GM21619 (cell line): Measurements from ENCODE around the gene FKBP8.
A peak's percentile ranks its signal among the peaks of the same experiment; 100 is the strongest.

ENCODE experiments used
- ATAC-seq: cut with Tn5 transposase; IDR thresholded peaks from one replicate; pipeline ENCODE4 v1.9.1; 2021; ENCODE audit not compliant: unreplicated experiment

Gene FKBP8

DNA sequence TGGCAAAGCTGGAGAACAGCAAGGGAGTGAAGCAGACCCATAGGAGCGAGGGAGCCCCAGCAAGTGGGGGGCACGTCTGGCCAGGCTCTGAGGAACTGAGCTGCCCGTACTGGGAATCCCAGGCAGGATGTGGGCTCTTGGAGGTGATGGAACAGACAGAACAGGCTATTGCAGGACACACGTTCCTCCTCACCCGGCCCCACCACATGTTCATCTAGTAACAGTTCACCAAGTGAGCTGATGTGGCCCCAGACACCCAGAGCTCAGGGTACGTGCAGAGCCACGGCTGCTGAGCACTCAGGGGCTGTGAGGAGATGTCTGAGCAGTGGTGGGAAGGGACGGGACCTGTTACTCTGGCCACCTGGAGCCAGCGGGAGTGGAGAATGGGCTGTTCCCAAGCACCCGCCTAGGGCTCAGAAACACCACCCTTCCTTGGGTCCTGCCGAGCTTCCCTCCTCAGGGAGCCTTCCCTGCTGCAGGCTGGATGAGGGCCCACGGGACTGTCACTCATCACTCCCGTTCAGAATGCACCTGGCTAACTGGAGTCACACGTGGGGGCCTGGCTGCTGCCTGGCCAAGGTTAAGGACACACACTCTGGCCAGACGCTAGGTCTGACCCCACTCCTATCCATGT, 39.9 kb downstream of the FKBP8 start:
- no peak for ATAC-seq

DNA sequence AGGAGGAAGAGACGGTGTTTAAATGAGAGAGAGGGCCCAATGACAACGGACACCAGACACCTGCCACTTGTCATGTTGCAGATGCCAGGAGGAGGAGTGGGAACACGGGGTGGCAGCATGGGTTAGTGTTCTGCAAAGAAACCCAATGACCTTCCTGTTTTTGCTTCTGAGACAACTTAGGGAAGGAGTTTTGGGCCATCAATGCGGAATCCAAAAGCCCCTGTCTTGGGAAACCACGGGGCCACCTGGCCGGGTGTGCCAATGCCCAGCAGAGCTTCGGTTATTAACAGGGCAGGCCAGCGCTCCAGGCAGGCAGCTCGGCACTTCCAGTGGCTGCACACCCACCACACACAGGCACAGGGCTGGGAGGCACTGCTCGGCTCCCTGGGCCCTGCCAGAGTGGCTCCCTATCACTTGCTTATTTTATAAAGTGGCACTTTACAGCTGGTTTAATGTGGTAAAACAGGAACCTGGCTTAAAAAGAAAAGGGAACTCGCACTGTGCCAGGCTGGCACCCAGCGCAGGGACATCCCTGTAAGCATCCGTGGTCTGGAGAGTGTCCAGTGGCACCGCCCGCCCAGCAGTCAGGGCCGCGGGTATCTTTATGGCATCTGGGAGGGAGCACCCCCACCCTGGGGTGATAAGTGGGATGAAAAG, 40.6 kb downstream of the FKBP8 start:
- no peak for ATAC-seq

DNA sequence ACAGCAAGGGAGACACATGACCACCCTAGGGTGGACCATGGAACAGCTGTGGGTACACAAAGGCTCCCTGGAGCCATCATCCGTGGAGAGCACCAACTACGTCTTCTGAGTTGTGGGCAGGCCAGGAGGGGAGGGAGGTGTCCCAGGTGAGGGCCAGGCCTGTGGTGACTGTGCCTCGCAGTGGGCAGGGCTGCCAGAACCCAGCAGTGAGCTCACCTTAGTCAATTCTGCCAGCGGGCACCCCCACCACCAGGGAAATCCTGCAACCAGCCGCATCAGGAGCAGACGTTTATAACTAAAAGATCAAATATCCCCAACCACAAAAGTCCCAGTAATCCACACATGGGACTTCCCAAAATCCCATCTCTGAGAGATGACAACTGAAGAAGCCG, 41.1 kb downstream of the FKBP8 start:
- ATAC-seq, result no peak

DNA sequence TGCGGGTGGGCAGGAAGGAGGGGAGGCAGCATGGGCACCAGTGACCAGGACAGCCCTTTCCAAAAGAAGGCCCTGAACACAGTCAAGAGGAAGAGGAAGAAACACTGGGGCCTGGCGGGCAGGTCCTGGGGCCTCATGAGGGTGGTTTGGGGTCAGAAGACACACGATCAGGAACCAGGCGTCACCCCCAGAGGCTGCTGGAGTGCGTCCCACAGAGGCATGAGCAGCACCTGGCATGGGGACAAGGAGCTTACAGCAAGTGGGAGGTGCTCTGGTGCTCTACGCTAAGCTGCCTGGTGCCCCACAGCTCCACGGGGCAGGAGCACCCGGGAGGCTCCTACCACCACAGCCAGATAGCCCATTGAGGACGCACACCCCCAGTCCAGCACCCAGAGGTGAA, 41.5 kb downstream of the FKBP8 start:
- ATAC-seq, result no peak

DNA sequence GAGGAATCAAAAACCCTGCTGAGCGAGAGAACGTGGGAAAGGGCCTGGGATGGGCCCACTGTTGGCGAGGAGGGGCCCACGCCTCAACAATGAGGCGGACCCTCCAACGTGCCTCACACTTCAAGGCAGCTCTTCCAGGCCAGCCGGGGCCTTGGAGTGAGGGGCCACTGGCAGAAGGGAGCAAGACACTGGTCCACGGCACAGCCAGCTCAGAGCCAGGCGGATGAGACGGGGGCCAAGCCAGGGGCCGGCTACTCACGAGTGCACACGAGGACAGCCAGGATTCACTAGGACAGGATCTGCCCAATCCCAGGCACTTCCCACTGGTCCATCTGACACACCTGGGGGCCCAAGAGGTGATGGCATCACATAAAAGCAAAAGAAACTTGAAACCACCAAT, 42.0 kb downstream of the FKBP8 start:
- ATAC-seq, result no peak

DNA sequence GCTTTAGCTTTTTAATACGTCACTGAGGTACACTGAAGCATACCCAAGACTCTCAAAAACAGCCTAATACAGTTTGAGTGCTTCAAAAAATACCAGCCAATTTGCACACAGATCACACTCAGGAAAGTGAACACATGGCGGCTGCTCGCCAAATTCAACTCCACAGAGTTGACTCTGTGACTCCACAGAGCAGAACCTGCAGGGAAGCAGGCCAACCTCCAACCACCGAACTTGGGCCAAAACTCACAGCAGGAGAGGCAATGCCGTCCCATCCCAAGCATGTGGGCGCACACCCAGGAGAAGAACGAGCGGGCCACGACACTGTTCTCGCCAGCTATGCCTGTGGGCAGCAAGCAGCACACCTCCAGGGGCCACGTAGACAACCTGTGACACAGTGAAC, 42.6 kb downstream of the FKBP8 start:
- ATAC-seq, result no peak

DNA sequence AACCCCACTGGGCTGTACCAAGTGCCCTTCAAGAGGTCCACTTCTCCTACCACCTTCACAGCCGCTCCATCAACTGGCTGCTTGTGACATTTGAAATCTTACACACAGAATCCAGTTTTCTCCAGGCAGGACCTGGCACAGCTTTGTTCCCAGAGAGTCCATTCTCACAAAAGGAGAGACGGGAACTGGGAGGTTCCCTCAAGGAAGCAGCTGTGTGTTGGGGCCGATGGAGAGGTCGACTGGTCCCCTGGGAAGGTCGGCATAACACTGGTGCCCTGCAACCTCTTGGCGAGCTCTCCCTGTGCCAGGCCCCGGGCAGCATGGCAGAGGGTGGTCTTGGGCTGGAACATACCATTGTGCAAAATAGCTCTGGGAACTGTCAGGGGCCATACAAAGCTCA, 43.0 kb downstream of the FKBP8 start:
- no peak for ATAC-seq

DNA sequence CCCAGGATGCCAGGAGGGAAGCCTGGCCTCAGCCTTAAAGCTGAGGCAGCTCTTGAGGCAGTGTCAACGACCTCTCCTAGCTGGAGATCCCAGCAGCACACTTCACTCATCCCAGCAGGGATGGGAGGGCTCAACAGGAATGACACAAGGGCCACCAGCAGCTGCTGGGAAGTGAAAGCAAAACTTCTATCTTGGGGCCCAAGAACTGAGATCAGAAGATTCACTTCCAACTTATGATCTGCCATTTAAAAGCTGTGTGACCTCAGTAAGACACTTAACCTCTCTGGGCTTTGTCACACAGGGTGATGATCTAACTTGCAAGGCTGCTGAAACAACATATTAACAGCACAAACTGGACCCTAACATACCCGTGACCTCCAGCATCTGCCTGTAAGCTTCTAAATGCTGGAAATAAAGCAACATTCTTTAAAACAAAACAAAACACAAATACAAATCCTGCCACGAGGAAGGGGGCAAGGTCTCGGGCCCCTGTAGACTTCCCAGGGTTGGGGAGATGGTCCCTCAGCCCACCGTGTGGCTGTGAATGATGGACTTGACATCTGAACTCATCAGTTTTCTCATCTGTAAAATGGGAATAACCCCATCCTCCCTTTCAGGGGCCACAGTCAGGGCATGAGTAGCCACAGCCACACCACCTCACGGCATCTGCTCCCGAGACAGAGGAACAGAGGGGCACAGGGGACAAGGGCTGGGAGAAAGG, 44.2 kb downstream of the FKBP8 start:
- no peak for ATAC-seq

DNA sequence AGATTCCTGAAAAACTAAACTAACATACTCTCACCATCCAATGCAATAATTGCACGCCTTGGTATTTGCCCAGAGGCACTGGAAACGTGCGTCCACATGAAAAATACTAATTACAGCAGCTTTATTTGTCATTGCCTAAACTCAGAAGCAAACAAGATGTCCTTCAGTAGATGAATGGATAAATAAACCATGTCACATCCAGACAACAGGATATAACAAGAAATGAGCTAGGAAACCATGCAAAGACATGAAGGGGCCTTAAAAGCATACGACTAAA, 46.5 kb downstream of the FKBP8 start:
- ATAC-seq, result no peak

DNA sequence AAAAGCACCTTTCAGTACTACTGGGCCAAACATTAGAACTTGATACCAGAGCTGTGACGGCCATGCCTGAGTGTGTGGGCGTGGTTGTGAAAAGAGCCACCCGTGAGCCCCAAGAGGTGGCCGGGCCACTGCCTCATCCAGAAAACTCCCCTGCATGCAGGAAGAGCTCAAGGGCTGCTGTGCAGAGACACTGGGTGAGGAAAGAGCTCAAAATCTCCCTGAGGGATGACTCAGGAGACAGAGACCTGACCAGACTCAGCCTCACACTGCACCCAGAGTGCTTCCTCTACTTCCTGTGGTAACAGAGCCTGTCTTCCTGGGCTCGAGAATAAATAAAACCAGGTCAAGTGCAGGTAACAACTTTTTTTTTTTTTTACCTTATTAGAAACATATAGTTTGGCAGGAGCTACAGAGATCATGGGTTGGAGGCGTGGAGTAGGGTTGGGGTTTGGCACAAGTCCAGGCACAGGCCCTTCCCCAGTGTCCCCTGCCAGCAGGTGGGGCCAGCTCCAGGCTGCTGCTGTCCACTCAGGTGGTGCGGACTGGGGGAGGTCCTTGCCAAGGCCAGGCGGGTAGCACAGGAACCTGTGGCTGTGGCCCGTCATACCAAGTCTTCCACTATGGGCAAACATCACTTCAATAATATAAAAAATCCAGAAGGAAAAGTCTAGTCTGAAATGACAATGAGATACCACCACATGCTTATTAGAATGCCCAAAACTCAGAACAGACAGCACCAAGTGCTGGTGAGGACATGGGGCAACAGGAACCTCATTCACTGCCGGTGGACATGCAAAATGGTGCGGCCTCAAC, 47.0 kb downstream of the FKBP8 start:
- peak; percentile 71 for ATAC-seq

DNA sequence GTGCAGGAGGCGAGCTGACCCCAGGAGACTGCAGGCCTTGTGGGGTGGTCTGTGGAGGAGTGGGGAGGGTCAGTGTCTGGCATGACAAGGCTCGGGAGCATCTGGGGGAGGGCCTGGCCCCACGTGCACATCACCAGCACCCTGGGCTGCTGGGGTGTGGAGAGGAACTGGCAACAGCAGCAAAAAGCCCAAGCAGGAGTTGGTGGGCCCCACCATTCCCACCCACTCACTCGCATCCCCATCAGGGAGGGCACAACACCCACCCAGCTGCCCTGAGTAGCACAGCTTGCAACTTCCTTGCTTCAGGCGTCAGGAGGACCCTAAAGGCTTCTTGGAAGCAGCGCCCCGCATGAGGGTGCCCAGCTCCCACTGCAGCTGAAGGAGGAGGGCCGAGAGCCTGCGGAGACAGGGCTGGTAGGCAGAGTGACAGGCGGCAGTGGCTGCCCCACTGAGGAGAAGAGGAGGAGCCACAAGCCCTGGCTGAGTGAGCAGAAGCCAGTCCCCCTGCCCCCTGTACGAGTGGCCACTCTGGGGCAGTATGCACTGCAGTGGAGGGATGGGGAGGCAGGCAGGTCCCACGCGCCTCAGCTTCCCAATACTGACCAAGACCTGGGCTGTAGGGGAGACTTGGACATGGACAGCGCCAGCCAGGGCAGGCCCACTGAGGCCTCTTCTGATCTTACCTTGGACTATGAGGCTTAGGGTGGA, 48.0 kb downstream of the FKBP8 start:
- ATAC-seq, result no peak

DNA sequence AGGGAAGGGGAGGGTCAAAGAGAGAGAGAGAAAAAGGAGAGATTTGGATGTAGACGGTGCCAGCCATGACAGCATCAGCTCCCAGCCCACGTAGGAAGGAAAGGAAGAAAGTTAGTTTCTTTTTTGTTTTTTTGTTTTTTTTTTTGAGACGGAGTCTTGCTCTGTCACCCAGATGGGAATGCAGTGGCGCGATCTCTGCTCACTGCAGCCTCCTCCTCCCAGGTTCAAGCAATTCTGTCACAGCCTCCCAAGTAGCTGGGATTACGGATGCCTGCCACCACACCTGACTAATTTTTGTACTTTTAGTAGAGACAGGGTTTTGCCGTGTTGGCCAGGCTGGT, 49.1 kb downstream of the FKBP8 start:
- ATAC-seq, result no peak

DNA sequence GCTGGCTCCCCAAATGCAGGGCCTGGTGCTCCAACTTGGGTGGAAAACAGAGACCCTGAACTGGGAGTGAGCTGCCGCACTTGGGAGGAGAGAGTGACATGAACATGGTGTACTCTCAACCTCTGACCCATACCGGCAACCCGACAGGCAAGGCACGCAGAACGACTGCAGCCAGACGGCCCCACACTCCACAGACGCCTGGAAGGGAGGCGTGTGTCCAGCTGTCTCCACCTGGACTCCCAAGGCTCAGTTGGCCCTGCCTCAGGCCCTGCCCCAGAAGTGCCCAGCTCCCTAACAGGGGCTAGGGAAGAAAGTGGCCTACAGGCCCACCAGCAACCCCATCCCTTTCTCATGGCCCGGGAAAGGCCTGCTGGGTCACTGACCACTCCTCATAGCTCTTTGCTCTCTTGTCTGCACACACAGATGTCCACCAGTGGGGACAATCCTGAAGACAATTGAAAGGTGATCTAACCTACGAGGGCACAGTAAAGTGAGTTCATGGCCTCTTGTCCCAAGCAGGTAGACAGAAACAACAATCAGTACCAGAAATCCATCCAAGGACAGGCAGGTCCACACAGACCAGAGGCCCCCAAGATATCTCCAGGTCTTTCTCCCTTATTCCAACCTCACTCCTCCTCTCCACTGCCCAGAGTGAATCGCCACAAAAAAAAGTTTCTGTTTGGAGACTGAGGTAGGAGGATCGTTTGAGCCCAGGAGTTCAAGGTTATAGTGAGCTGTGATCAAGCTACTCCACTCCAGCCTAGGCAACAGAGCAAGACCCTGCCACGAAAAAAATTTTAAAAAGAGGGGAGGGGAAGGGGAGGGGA, 49.7 kb downstream of the FKBP8 start:
- no peak for ATAC-seq

DNA sequence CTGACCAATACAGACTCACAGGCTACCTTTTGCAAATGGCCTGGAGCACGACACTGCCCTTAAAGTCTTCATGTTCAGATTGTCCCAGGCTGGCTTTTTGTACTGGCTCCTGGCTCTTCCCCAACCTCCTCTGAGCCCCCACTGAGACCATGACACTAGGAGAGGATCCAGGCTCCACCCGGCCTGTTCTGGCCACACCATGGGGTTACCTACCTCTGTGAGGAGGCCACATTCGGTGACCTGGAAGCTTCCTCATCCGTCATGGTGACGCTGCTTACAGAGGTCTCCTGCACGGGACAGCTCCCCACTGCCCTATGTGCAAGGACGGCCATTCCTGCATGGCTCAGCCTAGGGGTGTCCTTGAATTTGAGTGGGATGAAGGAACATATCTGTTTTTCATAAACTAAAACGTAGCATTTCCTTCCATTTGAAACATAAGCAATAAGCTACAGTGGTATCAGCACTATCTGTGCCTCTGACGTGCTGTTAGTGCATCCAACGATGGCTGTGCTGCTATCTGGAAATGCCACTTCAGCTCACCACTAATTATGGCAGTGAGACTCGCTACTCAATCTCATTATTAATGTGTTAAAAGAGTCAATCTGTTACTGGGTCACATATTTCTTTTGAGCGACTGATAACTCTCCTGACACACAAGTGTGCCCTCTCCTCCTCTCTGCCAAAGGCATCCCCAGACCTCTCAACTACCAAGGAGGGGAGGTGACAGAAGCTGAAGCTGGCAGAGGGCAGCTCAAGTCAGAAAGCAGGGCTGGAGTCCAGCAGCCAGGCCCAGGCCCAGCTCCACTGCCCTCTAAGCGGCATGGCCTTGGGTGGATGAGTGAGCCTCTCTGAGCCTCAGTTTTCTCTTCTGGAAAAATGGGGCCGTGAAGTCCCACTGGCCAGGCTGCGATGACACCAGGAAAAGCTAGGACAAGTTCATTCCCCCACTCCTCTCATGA, 51.1 kb downstream of the FKBP8 start:
- no peak for ATAC-seq

DNA sequence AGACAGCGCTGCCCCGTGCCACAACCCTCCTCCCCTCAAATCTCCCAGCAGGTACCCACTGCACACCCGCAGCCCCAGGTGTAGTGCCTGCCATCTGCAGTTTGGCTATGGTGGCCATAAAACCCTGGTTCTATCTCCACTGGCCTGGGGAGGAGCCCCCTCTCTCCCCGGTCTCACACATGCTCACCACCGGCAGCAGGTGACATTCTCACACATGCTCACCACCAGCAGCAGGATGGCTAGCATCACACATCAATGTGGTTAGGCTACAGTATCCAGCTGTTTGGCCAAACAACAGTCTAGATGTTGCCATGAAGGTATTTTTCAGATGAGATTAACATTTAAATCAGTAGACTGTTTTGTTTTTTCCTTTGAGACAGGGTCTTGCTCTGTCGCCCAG, 52.6 kb downstream of the FKBP8 start:
- no peak for ATAC-seq

DNA sequence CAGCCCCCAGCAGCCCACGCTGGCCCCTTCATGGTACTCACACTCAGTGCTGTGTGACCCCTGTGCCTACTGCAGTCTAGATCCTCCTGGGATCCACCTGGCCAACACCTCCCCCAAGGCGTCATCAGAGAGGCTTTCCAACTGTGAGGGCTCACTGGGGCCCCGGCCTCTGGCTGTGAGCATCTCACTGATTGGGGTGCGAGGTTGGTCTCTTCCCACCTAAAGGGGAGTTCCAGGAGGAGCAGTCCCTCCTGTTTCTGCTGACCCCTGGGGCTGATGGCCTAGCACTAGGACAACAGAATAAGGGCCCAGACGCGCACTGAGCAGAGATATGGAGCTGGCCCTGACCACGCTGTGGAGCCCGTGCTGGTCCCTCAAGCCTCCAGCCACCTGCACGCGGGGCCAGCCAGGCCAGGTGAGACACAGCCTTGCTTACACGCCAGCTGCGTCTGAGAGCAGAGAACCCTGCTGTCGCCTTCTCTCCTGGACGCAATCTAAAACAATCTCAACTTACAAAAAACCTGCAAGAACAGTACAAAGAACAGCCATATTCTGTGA, 53.7 kb downstream of the FKBP8 start:
- ATAC-seq, result no peak

DNA sequence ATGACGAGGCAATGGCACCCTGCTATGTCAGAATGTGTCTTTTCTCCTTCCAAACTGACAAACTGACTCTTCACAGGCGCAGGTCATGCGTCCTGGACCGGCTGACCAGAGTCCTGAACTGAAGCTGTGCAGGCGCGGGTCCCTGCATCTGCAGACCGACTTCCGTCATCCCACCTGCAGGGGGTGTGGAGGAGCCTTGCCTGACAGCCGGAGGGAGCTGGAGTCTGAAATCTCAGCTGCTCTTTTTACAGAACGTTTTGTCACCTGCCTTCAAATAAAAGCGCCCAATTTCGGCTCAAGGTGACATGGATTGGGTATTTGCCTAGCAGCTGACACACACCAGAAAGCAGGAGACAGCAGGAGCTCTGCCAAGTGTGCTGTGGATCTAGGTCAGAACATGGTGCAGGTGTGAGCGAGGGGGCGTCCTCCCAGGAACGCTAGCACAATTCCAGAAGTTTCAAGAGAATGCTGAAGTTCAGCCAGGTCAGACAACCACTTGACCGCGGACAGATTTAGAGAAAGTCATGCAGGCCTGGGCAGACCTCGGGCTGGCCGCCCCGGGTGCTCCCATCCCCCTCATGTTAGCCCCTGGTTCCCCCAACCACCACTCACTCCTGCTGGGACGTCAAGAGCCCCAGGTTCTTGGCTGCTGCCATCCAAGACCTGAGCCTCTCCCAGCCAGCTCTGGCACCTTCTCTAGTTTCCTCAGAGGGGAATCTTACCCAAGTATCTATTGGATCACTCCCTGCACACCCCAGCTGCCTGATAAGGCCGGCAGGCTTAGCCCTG, 54.3 kb downstream of the FKBP8 start:
- no peak for ATAC-seq

DNA sequence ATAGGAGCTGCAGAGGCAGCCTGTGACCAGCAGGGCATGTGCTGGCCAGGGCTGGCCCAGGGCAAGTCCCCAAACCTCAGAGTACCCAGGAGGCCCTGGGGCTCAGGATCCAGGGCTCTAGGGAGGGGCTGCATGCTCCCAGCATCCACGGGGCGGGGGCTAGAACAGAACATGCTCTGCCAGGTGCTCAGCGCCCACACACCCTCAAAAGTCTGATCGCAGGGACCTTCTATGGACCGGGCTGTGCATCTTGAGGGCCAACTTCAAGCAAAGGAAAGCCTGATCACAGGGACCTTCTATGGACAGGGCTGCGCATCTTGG, 55.0 kb downstream of the FKBP8 start:
- no peak for ATAC-seq
